ENCODE measurements around the gene PKIB.
"Not testable (repeated sequence)": the region's sequence is repeated elsewhere in the genome, so short reads cannot be mapped to it uniquely, and the experiment has no call there.

PKIB gene

GRCh38 chr6:122620428-122620827, 10.2 kb downstream of the PKIB start:
- no peaks in the 10 kb centered on the region for H3K4me1 ChIP-seq (ENCODE audit: control insufficient read depth, insufficient read depth, low read length)
- no peak overlapping the region for H3K27ac ChIP-seq (ENCODE audit: insufficient read depth, low read depth, low read length, poor library complexity, severe bottlenecking)
- H3K9me3 ChIP-seq (ENCODE audit: control insufficient read depth, low read length) = no peaks in the 10 kb centered on the region
- no peaks in the 10 kb centered on the region for H3K27me3 ChIP-seq (ENCODE audit: control insufficient read depth, insufficient read depth, low read length, poor library complexity, severe bottlenecking)
- no peaks in the 10 kb centered on the region for H3K36me3 ChIP-seq (ENCODE audit: control insufficient read depth, insufficient read depth, low read length)
- H3K4me3 ChIP-seq (ENCODE audit: insufficient read depth, low read depth, low read length) = no peak overlapping the region
- WGBS, 2 experiments = 89 to 98% methylated on average over 3 of the region's 3 CpGs

- H3K4me1 ChIP-seq (ENCODE audit: control insufficient read depth, insufficient read depth, low read length) = no peaks in the 10 kb centered on the region
- H3K27ac ChIP-seq (ENCODE audit: insufficient read depth, low read depth, low read length, poor library complexity, severe bottlenecking) = no peak overlapping the region
- no peaks in the 10 kb centered on the region for H3K9me3 ChIP-seq (ENCODE audit: control insufficient read depth, low read length)
- no peak overlapping the region for H3K4me3 ChIP-seq (ENCODE audit: insufficient read depth, low read depth, low read length)
- no peaks in the 10 kb centered on the region for H3K27me3 ChIP-seq (ENCODE audit: control insufficient read depth, insufficient read depth, low read length, poor library complexity, severe bottlenecking)
- WGBS, 2 experiments = 76% methylated on average over 2 of the region's 3 CpGs; no CpG with 5 or more reads in 1 of the 2 experiments
- no peaks in the 10 kb centered on the region for H3K36me3 ChIP-seq (ENCODE audit: control insufficient read depth, insufficient read depth, low read length)
Observed at GRCh38 chr6:122620902-122621301, 10.7 kb downstream of the PKIB start.

GRCh38 chr6:122621638-122622037, 11.4 kb downstream of the PKIB start:
- Histone ChIP-seq H3K27ac (ENCODE audit: insufficient read depth, low read depth, low read length, poor library complexity, severe bottlenecking) (no peak overlapping the region), H3K4me1 (ENCODE audit: control insufficient read depth, insufficient read depth, low read length) (no peaks in the 10 kb centered on the region), H3K4me3 (ENCODE audit: insufficient read depth, low read depth, low read length) (no peak overlapping the region), H3K36me3 (ENCODE audit: control insufficient read depth, insufficient read depth, low read length) (no peaks in the 10 kb centered on the region), H3K9me3 (ENCODE audit: control insufficient read depth, low read length) (no peaks in the 10 kb centered on the region), H3K27me3 (ENCODE audit: control insufficient read depth, insufficient read depth, low read length, poor library complexity, severe bottlenecking) (no peaks in the 10 kb centered on the region)
- WGBS, 2 experiments = 93 to 97% methylated on average over 2 of the region's 2 CpGs

- H3K9me3 ChIP-seq (ENCODE audit: control insufficient read depth, low read length) = no peaks in the 10 kb centered on the region
- 84 to 87% methylated on average over 4 of the region's 4 CpGs for WGBS, 2 experiments
- no peak overlapping the region for H3K27ac ChIP-seq (ENCODE audit: insufficient read depth, low read depth, low read length, poor library complexity, severe bottlenecking)
- H3K4me3 ChIP-seq (ENCODE audit: insufficient read depth, low read depth, low read length) = no peak overlapping the region
- no peaks in the 10 kb centered on the region for H3K27me3 ChIP-seq (ENCODE audit: control insufficient read depth, insufficient read depth, low read length, poor library complexity, severe bottlenecking)
- H3K36me3 ChIP-seq (ENCODE audit: control insufficient read depth, insufficient read depth, low read length) = no peaks in the 10 kb centered on the region
- no peaks in the 10 kb centered on the region for H3K4me1 ChIP-seq (ENCODE audit: control insufficient read depth, insufficient read depth, low read length)
Observed at GRCh38 chr6:122622479-122622878, 12.3 kb downstream of the PKIB start.

GRCh38 chr6:122623279-122623678, 13.1 kb downstream of the PKIB start:
- no peaks in the 10 kb centered on the region for H3K9me3 ChIP-seq (ENCODE audit: control insufficient read depth, low read length)
- no peak overlapping the region for H3K27ac ChIP-seq (ENCODE audit: insufficient read depth, low read depth, low read length, poor library complexity, severe bottlenecking)
- H3K27me3 ChIP-seq (ENCODE audit: control insufficient read depth, insufficient read depth, low read length, poor library complexity, severe bottlenecking) = no peaks in the 10 kb centered on the region
- H3K4me1 ChIP-seq (ENCODE audit: control insufficient read depth, insufficient read depth, low read length) = no peaks in the 10 kb centered on the region
- no peaks in the 10 kb centered on the region for H3K36me3 ChIP-seq (ENCODE audit: control insufficient read depth, insufficient read depth, low read length)
- H3K4me3 ChIP-seq (ENCODE audit: insufficient read depth, low read depth, low read length) = no peak overlapping the region

- no peak overlapping the region for H3K4me3 ChIP-seq (ENCODE audit: insufficient read depth, low read depth, low read length)
- H3K36me3 ChIP-seq (ENCODE audit: control insufficient read depth, insufficient read depth, low read length) = no peaks in the 10 kb centered on the region
- H3K9me3 ChIP-seq (ENCODE audit: control insufficient read depth, low read length) = no peaks in the 10 kb centered on the region
- WGBS, 2 experiments = 100% methylated on average over 1 of the region's 2 CpGs; no CpG with 5 or more reads in 1 of the 2 experiments
- no peak overlapping the region for H3K27ac ChIP-seq (ENCODE audit: insufficient read depth, low read depth, low read length, poor library complexity, severe bottlenecking)
- H3K27me3 ChIP-seq (ENCODE audit: control insufficient read depth, insufficient read depth, low read length, poor library complexity, severe bottlenecking) = no peaks in the 10 kb centered on the region
- H3K4me1 ChIP-seq (ENCODE audit: control insufficient read depth, insufficient read depth, low read length) = no peaks in the 10 kb centered on the region
Observed at GRCh38 chr6:122624853-122625252, 14.6 kb downstream of the PKIB start.

- 80 to 82% methylated on average over 1 of the region's 1 CpG for WGBS, 2 experiments
- H3K27me3 ChIP-seq (ENCODE audit: control insufficient read depth, insufficient read depth, low read length, poor library complexity, severe bottlenecking) = no peaks in the 10 kb centered on the region
- no peaks in the 10 kb centered on the region for H3K4me1 ChIP-seq (ENCODE audit: control insufficient read depth, insufficient read depth, low read length)
- no peak overlapping the region for H3K4me3 ChIP-seq (ENCODE audit: insufficient read depth, low read depth, low read length)
- H3K9me3 ChIP-seq (ENCODE audit: control insufficient read depth, low read length) = no peaks in the 10 kb centered on the region
- H3K36me3 ChIP-seq (ENCODE audit: control insufficient read depth, insufficient read depth, low read length) = no peaks in the 10 kb centered on the region
- H3K27ac ChIP-seq (ENCODE audit: insufficient read depth, low read depth, low read length, poor library complexity, severe bottlenecking) = no peak overlapping the region
Observed at GRCh38 chr6:122628714-122629113, 18.5 kb downstream of the PKIB start.

GRCh38 chr6:122631571-122632249, 21.5 kb downstream of the PKIB start:
- Histone ChIP-seq H3K9me3 (ENCODE audit: control insufficient read depth, low read length) (no peaks in the 10 kb centered on the region), H3K4me1 (ENCODE audit: control insufficient read depth, insufficient read depth, low read length) (no peaks in the 10 kb centered on the region), H3K4me3 (ENCODE audit: insufficient read depth, low read depth, low read length) (no peak overlapping the region), H3K36me3 (ENCODE audit: control insufficient read depth, insufficient read depth, low read length) (no peaks in the 10 kb centered on the region), H3K27me3 (ENCODE audit: control insufficient read depth, insufficient read depth, low read length, poor library complexity, severe bottlenecking) (no peaks in the 10 kb centered on the region), H3K27ac (ENCODE audit: insufficient read depth, low read depth, low read length, poor library complexity, severe bottlenecking) (no peak overlapping the region)
- WGBS, 2 experiments = 88 to 97% methylated on average over 2 to 3 of the region's 3 CpGs

GRCh38 chr6:122640366-122640765, 30.2 kb downstream of the PKIB start:
- Histone ChIP-seq H3K36me3 (ENCODE audit: control insufficient read depth, insufficient read depth, low read length) (no peaks in the 10 kb centered on the region), H3K9me3 (ENCODE audit: control insufficient read depth, low read length) (no peaks in the 10 kb centered on the region), H3K27ac (ENCODE audit: insufficient read depth, low read depth, low read length, poor library complexity, severe bottlenecking) (no peak overlapping the region), H3K27me3 (ENCODE audit: control insufficient read depth, insufficient read depth, low read length, poor library complexity, severe bottlenecking) (no peaks in the 10 kb centered on the region), H3K4me1 (ENCODE audit: control insufficient read depth, insufficient read depth, low read length) (no peaks in the 10 kb centered on the region), H3K4me3 (ENCODE audit: insufficient read depth, low read depth, low read length) (no peak overlapping the region)
- 94 to 100% methylated on average over 4 to 5 of the region's 5 CpGs for WGBS, 2 experiments

- no peak overlapping the region for H3K4me3 ChIP-seq (ENCODE audit: insufficient read depth, low read depth, low read length)
- no peaks in the 10 kb centered on the region for H3K9me3 ChIP-seq (ENCODE audit: control insufficient read depth, low read length)
- 92 to 95% methylated on average over 2 to 3 of the region's 3 CpGs for WGBS, 2 experiments
- no peaks in the 10 kb centered on the region for H3K27me3 ChIP-seq (ENCODE audit: control insufficient read depth, insufficient read depth, low read length, poor library complexity, severe bottlenecking)
- no peaks in the 10 kb centered on the region for H3K4me1 ChIP-seq (ENCODE audit: control insufficient read depth, insufficient read depth, low read length)
- H3K27ac ChIP-seq (ENCODE audit: insufficient read depth, low read depth, low read length, poor library complexity, severe bottlenecking) = no peak overlapping the region
- no peaks in the 10 kb centered on the region for H3K36me3 ChIP-seq (ENCODE audit: control insufficient read depth, insufficient read depth, low read length)
Observed at GRCh38 chr6:122641819-122642218, 31.6 kb downstream of the PKIB start.

- not testable (repeated sequence) for H3K27me3 ChIP-seq (ENCODE audit: control insufficient read depth, insufficient read depth, low read length, poor library complexity, severe bottlenecking); H3K9me3 ChIP-seq (ENCODE audit: control insufficient read depth, low read length); H3K36me3 ChIP-seq (ENCODE audit: control insufficient read depth, insufficient read depth, low read length); H3K4me1 ChIP-seq (ENCODE audit: control insufficient read depth, insufficient read depth, low read length); H3K4me3 ChIP-seq (ENCODE audit: insufficient read depth, low read depth, low read length); H3K27ac ChIP-seq (ENCODE audit: insufficient read depth, low read depth, low read length, poor library complexity, severe bottlenecking)
- WGBS, 2 experiments = 100% methylated on average over 1 of the region's 1 CpG
Observed at GRCh38 chr6:122642604-122643003, 32.4 kb downstream of the PKIB start.

All from ectodermal cell (in vitro differentiated cells).